SK-N-MC (cell line): ENCODE results near the gene RPL39.

Experiments
- EZH2 ChIP-seq: fragments of 200-600 bp; sonication (generic); IDR thresholded peaks from one replicate; pipeline ENCODE4 v1.6.1; 2017; ENCODE audit warnings: antibody characterized with exemption
- FOXP2 ChIP-seq: optimal IDR thresholded peaks from 2 replicates; pipeline ENCODE3; 2011; ENCODE audit warnings: mild to moderate bottlenecking, moderate library complexity; ENCODE audit not compliant: insufficient read depth; ENCODE audit errors: extremely low read length, control extremely low read depth
- POLR2AphosphoS5 ChIP-seq: IDR thresholded peaks from 2 replicates; pipeline ENCODE4 v1.6.1; 2012; ENCODE audit warnings: mild to moderate bottlenecking, low read depth, low read length, borderline replicate concordance

DNA sequence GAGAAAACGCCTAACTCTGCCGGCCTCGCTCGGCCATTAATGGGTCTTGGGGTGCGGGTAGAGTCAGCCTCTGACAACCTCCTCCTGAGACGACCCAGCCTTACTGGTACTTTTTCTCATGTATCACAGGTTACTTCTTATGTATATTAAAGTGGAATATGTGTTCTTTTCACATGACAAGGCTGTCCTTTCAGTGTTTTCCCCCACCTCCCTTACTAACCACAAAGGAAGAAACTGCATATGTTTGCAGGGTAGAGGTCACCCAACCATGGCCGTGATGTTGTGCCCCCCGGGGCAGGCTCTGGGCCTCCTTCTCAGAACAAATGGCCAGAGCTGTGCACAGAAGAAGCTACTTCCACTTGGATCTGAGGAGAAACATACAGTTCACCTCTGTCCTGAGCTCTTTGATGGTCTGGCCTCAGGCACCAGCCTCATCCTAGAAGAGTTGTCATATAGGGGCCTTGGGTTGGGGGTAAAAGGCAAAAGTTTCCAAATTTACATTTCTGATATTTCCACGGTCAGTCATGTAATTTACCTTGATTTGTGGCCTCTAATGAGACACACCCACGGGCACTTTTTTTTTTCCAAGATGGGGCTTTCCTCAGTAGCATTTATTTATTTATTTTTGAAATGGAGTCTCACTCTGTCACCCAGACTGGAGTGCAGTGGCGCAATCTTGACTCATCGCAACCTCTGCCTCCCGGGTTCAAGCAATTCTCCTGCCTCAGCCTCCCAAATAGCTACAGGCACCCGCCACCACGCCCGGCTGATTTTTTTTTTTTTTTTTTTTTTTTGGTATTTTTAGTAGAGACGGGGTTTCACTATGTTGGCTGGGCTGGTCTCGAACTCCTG lies 31.2 kb downstream of the RPL39 start:
- TF ChIP-seq POLR2AphosphoS5, result no peak
- TF ChIP-seq EZH2, result no peak
- TF ChIP-seq FOXP2, result no peak
